SW480 (cell line): ENCODE measurements around the gene LRRC4C.

ENCODE experiments used
- DNase-seq: peaks from one replicate; pipeline ENCODE4 v3.0.0-alpha.2; 2016; ENCODE audit warnings: low spot score

Gene LRRC4C

GRCh38 chr11:41250408-41250935, 209.0 kb downstream of the LRRC4C start:
- DNase-seq, result no peak

GRCh38 chr11:41247621-41248020, 211.8 kb downstream of the LRRC4C start:
- DNase-seq, result no peak

- no peak for DNase-seq
These were observed 213.1 kb downstream of the LRRC4C start for GRCh38 chr11:41246399-41246745.

GRCh38 chr11:41245704-41246398, 213.6 kb downstream of the LRRC4C start:
- DNase-seq, result no peak

GRCh38 chr11:41245184-41245583, 214.3 kb downstream of the LRRC4C start:
- DNase-seq, result no peak

- DNase-seq, result no peak
These were observed 222.1 kb downstream of the LRRC4C start for GRCh38 chr11:41237382-41237781.

- no peak for DNase-seq
These were observed 223.8 kb downstream of the LRRC4C start for GRCh38 chr11:41235668-41236067.

- no peak for DNase-seq
These were observed 233.4 kb downstream of the LRRC4C start for GRCh38 chr11:41225856-41226633.

GRCh38 chr11:41222236-41222635, 237.2 kb downstream of the LRRC4C start:
- no peak for DNase-seq

- DNase-seq, result no peak
These were observed 253.1 kb downstream of the LRRC4C start for GRCh38 chr11:41206388-41206787.

- DNase-seq, result peak; percentile 42
These were observed 258.3 kb downstream of the LRRC4C start for GRCh38 chr11:41201156-41201555.

- DNase-seq, result no peak
These were observed 268.9 kb downstream of the LRRC4C start for GRCh38 chr11:41190437-41191082.

- DNase-seq, result no peak
These were observed 269.6 kb downstream of the LRRC4C start for GRCh38 chr11:41189701-41190436.

- no peak for DNase-seq
These were observed 281.7 kb downstream of the LRRC4C start for GRCh38 chr11:41177791-41178190.

GRCh38 chr11:41175304-41175972, 284.0 kb downstream of the LRRC4C start:
- DNase-seq, result no peak

GRCh38 chr11:41146326-41146725, 313.1 kb downstream of the LRRC4C start:
- DNase-seq, result no peak

GRCh38 chr11:41145420-41145819, 314.0 kb downstream of the LRRC4C start:
- no peak for DNase-seq

GRCh38 chr11:41134971-41135370, 324.5 kb downstream of the LRRC4C start:
- DNase-seq, result no peak

GRCh38 chr11:41133023-41133422, 326.4 kb downstream of the LRRC4C start:
- no peak for DNase-seq

- DNase-seq, result no peak
These were observed 337.9 kb downstream of the LRRC4C start for GRCh38 chr11:41121600-41121999.

- no peak for DNase-seq
These were observed 340.0 kb downstream of the LRRC4C start for GRCh38 chr11:41119484-41119883.

GRCh38 chr11:41118521-41118920, 340.9 kb downstream of the LRRC4C start:
- no peak for DNase-seq
